Left ventricle myocardium inferior (tissue), 1 donor: ENCODE data around the gene ALDH3A2. TPM values are rescaled to one million over a fixed set of nuclear protein-coding genes. Genes with fewer than 3 reads are reported as not detected.
A peak's percentile ranks its signal among the peaks of the same experiment; 100 is the strongest.

Experiments used
- DNase-seq: peaks from one replicate; pipeline ENCODE4 v3.0.0-alpha.2; 2020
- H3K27ac ChIP-seq: fragments of 200-600 bp; replicated peaks from 2 replicates; pipeline ENCODE4 v1.8.0; 2021
- H3K27me3 ChIP-seq: fragments of 200-600 bp; 2 replicates; pipeline ENCODE4 v1.8.0; 2021; ENCODE audit warnings: low read depth
- H3K36me3 ChIP-seq: fragments of 200-600 bp; 2 replicates; pipeline ENCODE4 v1.8.0; 2021
- H3K4me1 ChIP-seq: fragments of 200-600 bp; 2 replicates; pipeline ENCODE4 v1.8.0; 2021
- H3K4me3 ChIP-seq: fragments of 200-600 bp; 2 replicates; pipeline ENCODE4 v1.8.0; 2021; ENCODE audit warnings: mild to moderate bottlenecking, moderate library complexity
- H3K9me3 ChIP-seq: fragments of 200-600 bp; replicated peaks from 2 replicates; pipeline ENCODE4 v1.8.0; 2021
- CTCF ChIP-seq: fragments of 200-600 bp; IDR thresholded peaks from 2 replicates; pipeline ENCODE4 v1.8.0; 2021; ENCODE audit warnings: antibody characterized with exemption, mild to moderate bottlenecking, borderline replicate concordance
- intact Hi-C: fragments of 100-400 bp; cut with micrococcal nuclease; formaldehyde crosslinking; loops from one replicate; pipeline ENCODE4 v1.11.0; 2022
- total RNA-seq: library from RNA; stranded (reverse); fragmentation: NEBNext Ultra II Directional; extraction: Animal tissue kit (Norgen Biotek cat#: 25700); gene quantifications from one replicate; pipeline ENCODE4 v1.2.1, GENCODE V29; 2021
- donor health status: DM: no; HTN: yes; CAD: no; lungs with severe emphysema.

ALDH3A2 gene
- total RNA-seq, 1 donor from 2014 or later = 65.2 TPM

- Histone ChIP-seq H3K9me3 (no peaks in the 10 kb centered on the region), H3K4me1 (peaks cover 34% of the 10 kb centered on the region), H3K4me3 (no peak overlapping the region), H3K27me3 (no peaks in the 10 kb centered on the region), H3K27ac (peak overlapping the region; percentile 63), H3K36me3 (peaks cover 18% of the 10 kb centered on the region)
- TF ChIP-seq CTCF = no peak
- DNase-seq = peak; percentile 48
- intact Hi-C loops = no loop called here
Measured at GRCh38 chr17:19672009-19672750, 23.6 kb downstream of the ALDH3A2 start.

- peaks cover 34% of the 10 kb centered on the region for H3K4me1 ChIP-seq
- DNase-seq = no peak
- H3K4me3 ChIP-seq = no peak overlapping the region
- peaks cover 28% of the 10 kb centered on the region for H3K36me3 ChIP-seq
- no peaks in the 10 kb centered on the region for H3K9me3 ChIP-seq
- no peak overlapping the region for H3K27ac ChIP-seq
- no peaks in the 10 kb centered on the region for H3K27me3 ChIP-seq
- intact Hi-C loops = no loop called here
- no peak for TF ChIP-seq CTCF
Measured at GRCh38 chr17:19673623-19674022, 25.1 kb downstream of the ALDH3A2 start.

GRCh38 chr17:19676896-19677295, 28.3 kb downstream of the ALDH3A2 start:
- intact Hi-C loops = no loop called here
- Histone ChIP-seq H3K9me3 (no peaks in the 10 kb centered on the region), H3K27ac (no peak overlapping the region), H3K4me1 (peaks cover 22% of the 10 kb centered on the region), H3K27me3 (no peaks in the 10 kb centered on the region), H3K36me3 (peaks cover 37% of the 10 kb centered on the region), H3K4me3 (no peak overlapping the region)
- TF ChIP-seq CTCF = no peak
- DNase-seq = no peak

- Histone ChIP-seq H3K4me1 (peaks cover 13% of the 10 kb centered on the region), H3K27me3 (no peaks in the 10 kb centered on the region), H3K9me3 (no peaks in the 10 kb centered on the region), H3K27ac (no peak overlapping the region), H3K36me3 (peaks cover 37% of the 10 kb centered on the region), H3K4me3 (no peak overlapping the region)
- intact Hi-C loops = no loop called here
- TF ChIP-seq CTCF = no peak
- no peak for DNase-seq
Measured at GRCh38 chr17:19677736-19678379, 29.3 kb downstream of the ALDH3A2 start.

- H3K4me3 ChIP-seq = no peak overlapping the region
- TF ChIP-seq CTCF = no peak
- intact Hi-C loops = no loop called here
- DNase-seq = no peak
- peaks cover 37% of the 10 kb centered on the region for H3K36me3 ChIP-seq
- H3K4me1 ChIP-seq = peaks cover 4% of the 10 kb centered on the region
- no peak overlapping the region for H3K27ac ChIP-seq
- H3K27me3 ChIP-seq = no peaks in the 10 kb centered on the region
- no peaks in the 10 kb centered on the region for H3K9me3 ChIP-seq
Measured at GRCh38 chr17:19678581-19679453, 30.3 kb downstream of the ALDH3A2 start.
